Prostate gland (tissue), 2 donors: Measurements from ENCODE around the gene TEX53. TPM values are rescaled to one million over a fixed set of nuclear protein-coding genes. Genes with fewer than 3 reads are reported as not detected.

Experiments
- DNase-seq: peaks from one replicate; pipeline ENCODE4 v3.0.0-alpha.2; 2019; ENCODE audit warnings: low spot score
- H3K27ac ChIP-seq, 2 donors: fragments of 200-600 bp; sonication (generic); 2 replicates each; pipeline ENCODE4 v1.5.1; 2017 to 2019
- H3K27me3 ChIP-seq: fragments of 200-600 bp; sonication (generic); replicated peaks from 2 replicates; pipeline ENCODE4 v1.5.1; 2019; ENCODE audit not compliant: insufficient read depth
- H3K36me3 ChIP-seq, 2 donors: fragments of 200-600 bp; sonication (generic); 1 replicate in 1 of 2; 2 replicates in 1 of 2; pipeline versions ENCODE4 v1.5.1 to v1.8.1; 2017 to 2019
- H3K4me1 ChIP-seq: fragments of 200-600 bp; sonication (generic); replicated peaks from 2 replicates; pipeline ENCODE4 v1.5.1; 2019
- H3K4me3 ChIP-seq, 2 donors: fragments of 200-600 bp; sonication (generic); 2 replicates each; pipeline ENCODE4 v1.5.1; 2017 to 2019
- H3K9me3 ChIP-seq: fragments of 200-600 bp; sonication (generic); 2 replicates; pipeline ENCODE4 v1.5.1; 2017
- POLR2A ChIP-seq: fragments of 450-650 bp; IDR thresholded peaks from one replicate; pipeline ENCODE4 v1.6.1; 2016; ENCODE audit warnings: antibody characterized with exemption, mild to moderate bottlenecking
- POLR2AphosphoS5 ChIP-seq: sonication (generic); formaldehyde crosslinking; IDR thresholded peaks from one replicate; pipeline ENCODE4 v1.6.1; 2017; ENCODE audit warnings: antibody characterized with exemption
- WGBS: methylation state at CpG from one replicate; pipeline ENCODE4 v1.1.5; 2018; 5-methylcytosine and 5-hydroxymethylcytosine counted together
- intact Hi-C: fragments of 100-400 bp; cut with DNase I; formaldehyde crosslinking; loops from one replicate; pipeline ENCODE4 v1.14.2; 2022
- total RNA-seq, 2 donors: library from RNA; depleted of rRNA; stranded (reverse); fragments of >200 nt; gene quantifications; one replicate each; pipeline ENCODE4 v1.1.0, GENCODE V29; 2016
- TF ChIP-seq, protein P1 (sequence below), 4 experiments: fragments of 200-600 bp in 2 of 4; fragments of 450-650 bp in 2 of 4; sonication (generic) in 2 of 4; IDR thresholded peaks; 1 replicate in 3 of 4; 2 replicates in 1 of 4; pipeline ENCODE4 v1.5.1; 2016 to 2019; ENCODE audit warnings: antibody characterized with exemption in 4 of 4, mild to moderate bottlenecking in 2 of 4, moderate library complexity in 2 of 4

The TEX53 gene
- total RNA-seq, 2 donors from 2014 or later: not detected

- H3K9me3 ChIP-seq: no peaks in the 10 kb centered on the region
- WGBS: 77% methylated on average over 11 of the region's 11 CpGs
- no peak overlapping the region for H3K4me3 ChIP-seq
- TF ChIP-seq POLR2AphosphoS5 (no peak), POLR2A (no peak)
- TF ChIP-seq, protein P1, sequence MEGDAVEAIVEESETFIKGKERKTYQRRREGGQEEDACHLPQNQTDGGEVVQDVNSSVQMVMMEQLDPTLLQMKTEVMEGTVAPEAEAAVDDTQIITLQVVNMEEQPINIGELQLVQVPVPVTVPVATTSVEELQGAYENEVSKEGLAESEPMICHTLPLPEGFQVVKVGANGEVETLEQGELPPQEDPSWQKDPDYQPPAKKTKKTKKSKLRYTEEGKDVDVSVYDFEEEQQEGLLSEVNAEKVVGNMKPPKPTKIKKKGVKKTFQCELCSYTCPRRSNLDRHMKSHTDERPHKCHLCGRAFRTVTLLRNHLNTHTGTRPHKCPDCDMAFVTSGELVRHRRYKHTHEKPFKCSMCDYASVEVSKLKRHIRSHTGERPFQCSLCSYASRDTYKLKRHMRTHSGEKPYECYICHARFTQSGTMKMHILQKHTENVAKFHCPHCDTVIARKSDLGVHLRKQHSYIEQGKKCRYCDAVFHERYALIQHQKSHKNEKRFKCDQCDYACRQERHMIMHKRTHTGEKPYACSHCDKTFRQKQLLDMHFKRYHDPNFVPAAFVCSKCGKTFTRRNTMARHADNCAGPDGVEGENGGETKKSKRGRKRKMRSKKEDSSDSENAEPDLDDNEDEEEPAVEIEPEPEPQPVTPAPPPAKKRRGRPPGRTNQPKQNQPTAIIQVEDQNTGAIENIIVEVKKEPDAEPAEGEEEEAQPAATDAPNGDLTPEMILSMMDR (IDR thresholded peaks at IDR 0.05): no peak
- peaks cover 2% of the 10 kb centered on the region for H3K4me1 ChIP-seq
- no peak for DNase-seq
- peak overlapping the region in 1 of 2 donors; percentile 27 for H3K27ac ChIP-seq
- no peaks in the 10 kb centered on the region for H3K36me3 ChIP-seq
- H3K27me3 ChIP-seq: no peaks in the 10 kb centered on the region
- intact Hi-C loops: no loop called here
Measured at GRCh38 chr9:114633438-114634089, 24.0 kb downstream of the TEX53 start.

GRCh38 chr9:114631166-114631565 is 26.4 kb downstream of the TEX53 start:
- Histone ChIP-seq H3K27me3 (no peaks in the 10 kb centered on the region), H3K27ac (no peak overlapping the region), H3K36me3 (no peaks in the 10 kb centered on the region), H3K9me3 (no peaks in the 10 kb centered on the region), H3K4me3 (no peak overlapping the region), H3K4me1 (peaks cover 2% of the 10 kb centered on the region)
- TF ChIP-seq POLR2AphosphoS5: peak; percentile 39
- TF ChIP-seq, protein P1 (IDR thresholded peaks at IDR 0.05): no peak
- TF ChIP-seq POLR2A: no peak
- 29% methylated on average over 2 of the region's 2 CpGs for WGBS
- intact Hi-C loops: no loop called here
- no peak for DNase-seq

- TF ChIP-seq POLR2A (no peak), POLR2AphosphoS5 (no peak)
- TF ChIP-seq, protein P1 (IDR thresholded peaks at IDR 0.05): no peak
Measured at GRCh38 chr9:114629563-114630090, 28.0 kb downstream of the TEX53 start.

DNA sequence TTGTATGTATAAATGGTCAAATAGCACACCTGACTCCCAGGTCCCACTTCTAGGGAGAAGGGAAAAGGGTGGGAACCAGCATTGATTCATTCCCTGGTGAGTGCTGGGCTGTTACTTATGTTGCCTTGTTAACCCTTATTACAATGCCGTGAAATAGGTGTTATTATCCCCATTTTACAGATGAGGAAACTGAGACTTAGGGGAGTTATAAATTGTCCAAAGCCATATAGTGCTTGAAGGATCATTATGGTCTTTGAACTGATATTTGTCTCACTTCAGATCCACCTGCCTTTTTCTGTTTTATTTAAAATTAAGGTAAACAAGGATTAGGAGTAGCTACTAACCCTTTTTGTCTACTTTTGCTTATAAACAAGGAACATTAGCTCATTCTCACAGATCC is 30.1 kb downstream of the TEX53 start:
- TF ChIP-seq, protein P1 (IDR thresholded peaks at IDR 0.05): no peak
- TF ChIP-seq POLR2AphosphoS5 (no peak), POLR2A (no peak)
- DNase-seq: no peak
- Histone ChIP-seq H3K4me1 (no peaks in the 10 kb centered on the region), H3K36me3 (no peaks in the 10 kb centered on the region), H3K9me3 (no peaks in the 10 kb centered on the region), H3K27me3 (no peaks in the 10 kb centered on the region), H3K4me3 (no peak overlapping the region), H3K27ac (no peak overlapping the region)
- intact Hi-C loops: no loop called here
- WGBS: 100% methylated on average over 1 of the region's 1 CpG

More at GRCh38 chr9:114629563-114630090, 28.0 kb downstream of the TEX53 start:
- intact Hi-C loops: no loop called here
- H3K9me3 ChIP-seq: no peaks in the 10 kb centered on the region
- no peaks in the 10 kb centered on the region for H3K27me3 ChIP-seq
- no peak overlapping the region for H3K4me3 ChIP-seq
- WGBS: 71% methylated on average over 7 of the region's 7 CpGs
- H3K4me1 ChIP-seq: peaks cover 2% of the 10 kb centered on the region
- DNase-seq: no peak
- no peaks in the 10 kb centered on the region for H3K36me3 ChIP-seq
- no peak overlapping the region for H3K27ac ChIP-seq
